Parathyroid adenoma (tissue), 2 donors: ENCODE data around the gene SEC62.

ENCODE experiments used
- H2AFZ ChIP-seq: fragments of 300-600 bp; sonication (generic); one replicate; pipeline ENCODE4 v1.7.0; 2017; ENCODE audit warnings: antibody characterized with exemption, mild to moderate bottlenecking
- H3K27ac ChIP-seq: fragments of 300-600 bp; sonication (generic); one replicate; pipeline ENCODE4 v1.7.0; 2017
- H3K27me3 ChIP-seq: fragments of 300-600 bp; sonication (generic); one replicate; pipeline ENCODE4 v1.7.0; 2017; ENCODE audit warnings: low read length; ENCODE audit not compliant: control insufficient read depth, insufficient read depth
- H3K36me3 ChIP-seq: fragments of 300-600 bp; sonication (generic); one replicate; pipeline ENCODE4 v1.7.0; 2017; ENCODE audit warnings: low read length; ENCODE audit not compliant: control insufficient read depth, insufficient read depth
- H3K4me1 ChIP-seq: fragments of 300-600 bp; sonication (generic); one replicate; pipeline ENCODE4 v1.7.0; 2017; ENCODE audit warnings: control low read depth
- H3K4me2 ChIP-seq: fragments of 300-600 bp; sonication (generic); one replicate; pipeline ENCODE4 v1.7.0; 2017; ENCODE audit warnings: low read length
- H3K4me3 ChIP-seq: fragments of 300-600 bp; sonication (generic); one replicate; pipeline ENCODE4 v1.7.0; 2017; ENCODE audit warnings: low read depth, low read length
- H3K79me2 ChIP-seq: fragments of 300-600 bp; sonication (generic); one replicate; pipeline ENCODE4 v1.7.0; 2017; ENCODE audit warnings: control low read depth
- H3K9ac ChIP-seq: fragments of 300-600 bp; sonication (generic); one replicate; pipeline ENCODE4 v1.7.0; 2017; ENCODE audit warnings: mild to moderate bottlenecking
- H3K9me3 ChIP-seq: fragments of 300-600 bp; sonication (generic); one replicate; pipeline ENCODE4 v1.7.0; 2017; ENCODE audit warnings: low read length; ENCODE audit not compliant: control insufficient read depth
- TF ChIP-seq, protein P1 (sequence below): fragments of 300-600 bp; sonication (generic); IDR thresholded peaks from one replicate; pipeline ENCODE4 v1.7.0; 2017; ENCODE audit warnings: antibody characterized with exemption, mild to moderate bottlenecking
- donor health status: primary hyperparathyroidism.

The SEC62 gene

GRCh38 chr3:169931747-169932520, 34.7 kb upstream of the SEC62 start:
- Histone ChIP-seq H3K27me3 (no peaks in the 10 kb centered on the region), H3K36me3 (no peaks in the 10 kb centered on the region), H3K9me3 (no peaks in the 10 kb centered on the region), H3K4me3 (no peak overlapping the region), H3K27ac (no peak overlapping the region), H3K4me2 (no peak overlapping the region), H3K4me1 (no peaks in the 10 kb centered on the region), H2AFZ (no peak overlapping the region), H3K79me2 (no peaks in the 10 kb centered on the region), H3K9ac (no peak overlapping the region)
- TF ChIP-seq, protein P1, sequence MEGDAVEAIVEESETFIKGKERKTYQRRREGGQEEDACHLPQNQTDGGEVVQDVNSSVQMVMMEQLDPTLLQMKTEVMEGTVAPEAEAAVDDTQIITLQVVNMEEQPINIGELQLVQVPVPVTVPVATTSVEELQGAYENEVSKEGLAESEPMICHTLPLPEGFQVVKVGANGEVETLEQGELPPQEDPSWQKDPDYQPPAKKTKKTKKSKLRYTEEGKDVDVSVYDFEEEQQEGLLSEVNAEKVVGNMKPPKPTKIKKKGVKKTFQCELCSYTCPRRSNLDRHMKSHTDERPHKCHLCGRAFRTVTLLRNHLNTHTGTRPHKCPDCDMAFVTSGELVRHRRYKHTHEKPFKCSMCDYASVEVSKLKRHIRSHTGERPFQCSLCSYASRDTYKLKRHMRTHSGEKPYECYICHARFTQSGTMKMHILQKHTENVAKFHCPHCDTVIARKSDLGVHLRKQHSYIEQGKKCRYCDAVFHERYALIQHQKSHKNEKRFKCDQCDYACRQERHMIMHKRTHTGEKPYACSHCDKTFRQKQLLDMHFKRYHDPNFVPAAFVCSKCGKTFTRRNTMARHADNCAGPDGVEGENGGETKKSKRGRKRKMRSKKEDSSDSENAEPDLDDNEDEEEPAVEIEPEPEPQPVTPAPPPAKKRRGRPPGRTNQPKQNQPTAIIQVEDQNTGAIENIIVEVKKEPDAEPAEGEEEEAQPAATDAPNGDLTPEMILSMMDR = no peak

DNA sequence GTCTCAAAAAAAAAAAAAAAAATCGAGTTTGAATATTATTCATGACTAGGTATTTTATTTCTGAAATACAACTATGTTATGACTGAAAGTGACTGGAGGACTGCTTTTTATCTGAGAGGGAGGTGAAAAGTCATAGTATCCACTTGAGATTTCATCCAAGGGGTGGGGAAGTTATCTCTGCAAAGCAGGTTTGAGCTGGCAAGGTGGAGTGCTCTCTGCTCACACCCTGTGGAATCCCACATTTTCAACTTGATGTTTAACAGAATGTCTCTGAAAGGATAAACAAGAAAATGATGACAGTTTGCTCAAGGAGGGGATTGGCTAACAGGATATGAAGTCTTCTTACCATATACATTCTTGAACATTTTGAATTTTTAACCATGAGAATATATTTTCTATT, 27.3 kb upstream of the SEC62 start:
- Histone ChIP-seq H3K4me3 (no peak overlapping the region), H3K27ac (no peak overlapping the region), H3K27me3 (no peaks in the 10 kb centered on the region), H2AFZ (no peak overlapping the region), H3K9ac (no peak overlapping the region), H3K9me3 (no peaks in the 10 kb centered on the region), H3K4me2 (no peak overlapping the region), H3K36me3 (no peaks in the 10 kb centered on the region), H3K79me2 (no peaks in the 10 kb centered on the region), H3K4me1 (peaks cover 2% of the 10 kb centered on the region)
- TF ChIP-seq, protein P1 = no peak

- peaks cover 2% of the 10 kb centered on the region for H3K4me1 ChIP-seq
- no peaks in the 10 kb centered on the region for H3K79me2 ChIP-seq
- H3K27me3 ChIP-seq = no peaks in the 10 kb centered on the region
- no peak overlapping the region for H3K4me2 ChIP-seq
- no peak overlapping the region for H3K4me3 ChIP-seq
- no peaks in the 10 kb centered on the region for H3K36me3 ChIP-seq
- no peak overlapping the region for H3K9ac ChIP-seq
- H2AFZ ChIP-seq = no peak overlapping the region
- TF ChIP-seq, protein P1 = no peak
- H3K9me3 ChIP-seq = no peaks in the 10 kb centered on the region
- H3K27ac ChIP-seq = no peak overlapping the region
Measured at GRCh38 chr3:169939751-169940150, 26.9 kb upstream of the SEC62 start.

DNA sequence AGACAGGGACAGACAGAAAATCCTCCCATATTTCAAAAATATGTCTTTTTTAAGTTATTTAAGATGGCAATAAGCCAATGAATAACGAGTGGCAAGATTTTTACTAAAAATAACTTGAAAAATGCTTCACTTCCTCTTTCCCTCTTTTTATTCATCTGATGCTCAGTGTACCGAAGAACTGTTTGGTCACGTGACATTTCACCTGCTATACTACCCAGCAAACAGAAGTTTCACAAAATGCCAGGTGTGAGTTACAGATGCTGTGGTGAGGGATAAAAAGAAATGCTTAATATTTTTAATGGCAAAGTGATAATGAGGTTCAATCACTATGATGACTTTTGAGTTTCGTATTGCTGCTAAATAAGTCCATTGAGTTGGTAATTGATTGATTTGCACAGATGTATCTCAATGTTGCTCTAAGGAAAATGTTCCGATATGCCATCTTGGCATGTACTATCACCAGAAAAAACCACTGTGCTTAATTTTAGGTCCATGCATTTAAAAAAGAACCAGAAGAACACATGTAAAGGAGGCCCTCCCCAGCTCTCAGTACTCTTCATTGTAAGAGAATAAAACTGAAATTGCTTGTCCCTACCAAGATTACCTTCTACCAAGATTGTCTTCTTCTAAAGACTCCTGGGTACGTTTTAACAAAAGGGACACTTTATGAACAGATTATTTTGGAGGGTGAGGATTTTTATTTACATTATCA, 26.0 kb upstream of the SEC62 start:
- no peaks in the 10 kb centered on the region for H3K9me3 ChIP-seq
- no peaks in the 10 kb centered on the region for H3K79me2 ChIP-seq
- peaks cover 2% of the 10 kb centered on the region for H3K4me1 ChIP-seq
- no peak overlapping the region for H3K9ac ChIP-seq
- H3K4me2 ChIP-seq = peak overlapping the region; percentile 53
- no peaks in the 10 kb centered on the region for H3K36me3 ChIP-seq
- TF ChIP-seq, protein P1 = no peak
- H3K4me3 ChIP-seq = no peak overlapping the region
- no peak overlapping the region for H3K27ac ChIP-seq
- H2AFZ ChIP-seq = no peak overlapping the region
- H3K27me3 ChIP-seq = no peaks in the 10 kb centered on the region
